Measurements from ENCODE around the gene PLAC8L1. TPM values are rescaled to one million over a fixed set of nuclear protein-coding genes. Genes with fewer than 3 reads are reported as not detected.

The PLAC8L1 gene
- total RNA-seq, 3 donors from 2014 or later, result 0.70 TPM; not detected in 2

GRCh38 chr5:146034605-146035004 is 70.8 kb downstream of the PLAC8L1 start:
- H3K9me3 ChIP-seq, result no peaks in the 10 kb centered on the region
- no peak for DNase-seq
- H3K4me3 ChIP-seq, result no peak overlapping the region
- H3K4me1 ChIP-seq (ENCODE audit: low read depth), result peaks cover 3% of the 10 kb centered on the region
- no peaks in the 10 kb centered on the region for H3K36me3 ChIP-seq (ENCODE audit: low read depth)
- intact Hi-C loops (cut with DNase I, micrococcal nuclease), result no loop called here
- no peak for TF ChIP-seq CTCF (IDR thresholded peaks at IDR 0.05)
- no peak for ATAC-seq

Other genes with a start within 250 kb of the PLAC8L1 start
- not detected for gene GRXCR2, start 232.6 kb downstream of the PLAC8L1 start, total RNA-seq
- 10 to 100 TPM; 36.8 to 99.7 (median 61.5) TPM for gene SH3RF2, start 169.0 kb downstream of the PLAC8L1 start, total RNA-seq
- 100 to 1,000 TPM in 1 of 3 donors, 10 to 100 TPM in 2; 73.4 to 105 (median 74.3) TPM for gene LARS1, start 77.1 kb upstream of the PLAC8L1 start, total RNA-seq
- gene RBM27, start 98.0 kb upstream of the PLAC8L1 start, total RNA-seq, result 10 to 100 TPM; 14.2 to 18.9 (median 16.1) TPM
- not detected for gene POU4F3, start 233.3 kb upstream of the PLAC8L1 start, total RNA-seq

All from mucosa of descending colon (tissue), 3 donors.